GM19452 (cell line): ENCODE results near the gene HTT-AS.
"Not testable (repeated sequence)": the region's sequence is repeated elsewhere in the genome, so short reads cannot be mapped to it uniquely, and the experiment has no call there.

Experiments used
- ATAC-seq: cut with Tn5 transposase; IDR thresholded peaks from one replicate; pipeline ENCODE4 v1.9.1; 2021; ENCODE audit not compliant: unreplicated experiment

Gene HTT-AS

GRCh38 chr4:3054169-3054759, 20.1 kb downstream of the HTT-AS start:
- no peak for ATAC-seq

- not testable (repeated sequence) for ATAC-seq
These were observed 23.0 kb downstream of the HTT-AS start for GRCh38 chr4:3051141-3051897.

- peak; percentile 88 for ATAC-seq
These were observed 26.7 kb downstream of the HTT-AS start for GRCh38 chr4:3047464-3048286.

GRCh38 chr4:3046623-3047022, 27.7 kb downstream of the HTT-AS start:
- ATAC-seq, result no peak

- no peak for ATAC-seq
These were observed 28.2 kb downstream of the HTT-AS start for GRCh38 chr4:3046162-3046561.

- no peak for ATAC-seq
These were observed 29.2 kb downstream of the HTT-AS start for GRCh38 chr4:3044870-3045819.

GRCh38 chr4:3043282-3044020, 30.9 kb downstream of the HTT-AS start:
- no peak for ATAC-seq

GRCh38 chr4:3042226-3042625, 32.1 kb downstream of the HTT-AS start:
- ATAC-seq, result no peak

GRCh38 chr4:3041192-3042142, 32.9 kb downstream of the HTT-AS start:
- ATAC-seq, result no peak

GRCh38 chr4:3040452-3041191, 33.7 kb downstream of the HTT-AS start:
- ATAC-seq, result no peak

GRCh38 chr4:3039706-3040366, 34.5 kb downstream of the HTT-AS start:
- ATAC-seq, result no peak

- ATAC-seq, result no peak
These were observed 36.3 kb downstream of the HTT-AS start for GRCh38 chr4:3037957-3038461.

GRCh38 chr4:3036131-3036952, 38.0 kb downstream of the HTT-AS start:
- no peak for ATAC-seq

- ATAC-seq, result no peak
These were observed 38.7 kb downstream of the HTT-AS start for GRCh38 chr4:3035674-3036073.

GRCh38 chr4:3035249-3035648, 39.1 kb downstream of the HTT-AS start:
- ATAC-seq, result no peak

- no peak for ATAC-seq
These were observed 40.1 kb downstream of the HTT-AS start for GRCh38 chr4:3034231-3034630.
